Neuronal stem cell (in vitro differentiated cells): ENCODE results near the gene C19orf33.

Experiments used
- DNase-seq: peaks from one replicate; pipeline ENCODE4 v3.0.0-alpha.2; 2013; ENCODE audit warnings: low spot score
- H2AFZ ChIP-seq: one replicate; pipeline ENCODE4 v1.6.1; 2013; ENCODE audit warnings: mild to moderate bottlenecking, low read length, inconsistent platforms
- H2AK5ac ChIP-seq: 2 replicates; pipeline ENCODE4 v1.6.1; 2013; ENCODE audit warnings: low read depth, mild to moderate bottlenecking, inconsistent platforms, low read length, moderate library complexity, mixed read lengths
- H2BK120ac ChIP-seq: 2 replicates; pipeline ENCODE4 v1.6.1; 2013; ENCODE audit warnings: low read depth, mild to moderate bottlenecking, inconsistent platforms, low read length, moderate library complexity, mixed read lengths
- H2BK12ac ChIP-seq: one replicate; pipeline ENCODE4 v1.6.1; 2013; ENCODE audit warnings: low read length, inconsistent platforms
- H2BK15ac ChIP-seq: 2 replicates; pipeline ENCODE4 v1.6.1; 2013; ENCODE audit warnings: mild to moderate bottlenecking, low read length, inconsistent platforms, mixed read lengths
- H2BK5ac ChIP-seq: one replicate; pipeline ENCODE4 v1.6.1; 2013; ENCODE audit warnings: inconsistent platforms, mild to moderate bottlenecking, low read length, moderate library complexity
- H3K14ac ChIP-seq: one replicate; pipeline ENCODE4 v1.6.1; 2013; ENCODE audit warnings: low read length, inconsistent platforms
- H3K18ac ChIP-seq: 2 replicates; pipeline ENCODE4 v1.6.1; 2013; ENCODE audit warnings: low read length, inconsistent platforms
- H3K23ac ChIP-seq: 2 replicates; pipeline ENCODE4 v1.6.1; 2013; ENCODE audit warnings: low read depth, mild to moderate bottlenecking, mixed read lengths, low read length, inconsistent platforms; ENCODE audit not compliant: poor library complexity
- H3K27ac ChIP-seq: replicated peaks from 3 replicates; pipeline ENCODE4 v1.5.1; 2013; ENCODE audit warnings: low read length, inconsistent platforms
- H3K27me3 ChIP-seq, 3 experiments: 2 replicates each; pipeline ENCODE4 v1.6.1; 2013; ENCODE audit warnings: low read length in 3 of 3, mild to moderate bottlenecking in 2 of 3, inconsistent platforms in 1 of 3, low read depth in 1 of 3, mixed read lengths in 1 of 3, moderate library complexity in 1 of 3; ENCODE audit not compliant: control insufficient read depth in 3 of 3, insufficient read depth in 3 of 3
- H3K36me3 ChIP-seq, 2 donors: replicated peaks in 1 of 2; 2 replicates each; pipeline ENCODE4 v1.6.1; 2013; ENCODE audit warnings: low read length in 2 of 2; ENCODE audit not compliant: control insufficient read depth in 2 of 2, insufficient read depth in 2 of 2
- H3K4ac ChIP-seq: 2 replicates; pipeline ENCODE4 v1.6.1; 2013; ENCODE audit warnings: inconsistent platforms, mild to moderate bottlenecking, low read length, moderate library complexity
- H3K4me1 ChIP-seq, 2 donors: 1 replicate in 1 of 2; 2 replicates in 1 of 2; pipeline ENCODE4 v1.6.1; 2013; ENCODE audit warnings: low read length in 2 of 2, low read depth in 1 of 2; ENCODE audit not compliant: control insufficient read depth in 2 of 2, insufficient read depth in 1 of 2
- H3K4me2 ChIP-seq: one replicate; pipeline ENCODE4 v1.6.1; 2013; ENCODE audit warnings: mild to moderate bottlenecking, low read length, inconsistent platforms; ENCODE audit not compliant: insufficient read depth, poor library complexity, severe bottlenecking
- H3K4me3 ChIP-seq, 2 donors: 2 replicates each; pipeline ENCODE4 v1.5.1; 2013; ENCODE audit warnings: low read length in 2 of 2, mild to moderate bottlenecking in 2 of 2, inconsistent platforms in 1 of 2, moderate library complexity in 1 of 2
- H3K79me1 ChIP-seq: one replicate; pipeline ENCODE4 v1.6.1; 2013; ENCODE audit warnings: low read depth, mild to moderate bottlenecking, inconsistent platforms, low read length, moderate library complexity
- H3K9ac ChIP-seq: one replicate; pipeline ENCODE4 v1.6.1; 2013; ENCODE audit warnings: mild to moderate bottlenecking, low read depth, low read length, inconsistent platforms; ENCODE audit not compliant: poor library complexity
- H3K9me3 ChIP-seq, 2 donors: replicated peaks in 1 of 2; 2 replicates each; pipeline versions ENCODE3 to v1.6.1; 2013; ENCODE audit warnings: low read length in 2 of 2, mild to moderate bottlenecking in 2 of 2, inconsistent platforms in 1 of 2, low read depth in 1 of 2, mixed read lengths in 1 of 2, moderate library complexity in 1 of 2; ENCODE audit not compliant: control insufficient read depth in 2 of 2, insufficient read depth in 1 of 2
- H4K8ac ChIP-seq: one replicate; pipeline ENCODE4 v1.6.1; 2013; ENCODE audit warnings: low read depth, mild to moderate bottlenecking, inconsistent platforms, low read length, moderate library complexity
- H4K91ac ChIP-seq: one replicate; pipeline ENCODE4 v1.6.1; 2013; ENCODE audit warnings: low read length, low read depth, mild to moderate bottlenecking, inconsistent platforms; ENCODE audit not compliant: poor library complexity
- whole genome bisulfite sequencing, 2 donors: extraction: QIAGEN DNeasy Blood & Tissue Kit; methylation state at CpG; one replicate each; pipeline ENCODE4 v1.1.7; 2013; ENCODE audit warnings: missing lambda C conversion rate in 2 of 2, mixed read lengths in 1 of 2; ENCODE audit not compliant: insufficient read length in 2 of 2, insufficient replicate concordance in 1 of 2; ENCODE audit errors: extremely low coverage in 2 of 2; 5-methylcytosine and 5-hydroxymethylcytosine counted together

Gene C19orf33

GRCh38 chr19:38320969-38321339 is 16.9 kb downstream of the C19orf33 start:
- Histone ChIP-seq H4K91ac (no peak overlapping the region), H2BK5ac (no peak overlapping the region), H3K27ac (no peak overlapping the region), H3K4me2 (no peak overlapping the region), H2BK15ac (peak overlapping the region; percentile 77), H3K4me1 (peaks cover 2 to 5% of the 10 kb centered on the region in 2 donors), H3K14ac (no peak overlapping the region), H2AFZ (no peak overlapping the region), H3K9me3 (peaks cover 0 to 3% of the 10 kb centered on the region in 2 donors), H3K36me3 (no peaks in the 10 kb centered on the region), H3K79me1 (no peaks in the 10 kb centered on the region), H2BK120ac (no peak overlapping the region), H2BK12ac (no peak overlapping the region), H3K27me3 (peaks cover 12 to 75% (median 36%) of the 10 kb centered on the region in 3 experiments), H3K9ac (no peak overlapping the region), H4K8ac (no peak overlapping the region), H2AK5ac (peak overlapping the region; percentile 25), H3K4ac (no peak overlapping the region), H3K4me3 (no peak overlapping the region), H3K18ac (peak overlapping the region; percentile 37), H3K23ac (no peak overlapping the region)
- WGBS, 2 donors, result no CpG with 5 or more reads among the region's 3 CpGs
- DNase-seq, result no peak

- Histone ChIP-seq H3K9ac (no peak overlapping the region), H3K27ac (no peak overlapping the region), H4K8ac (no peak overlapping the region), H3K4me3 (no peak overlapping the region), H3K79me1 (no peaks in the 10 kb centered on the region), H2AFZ (peak overlapping the region; percentile 6), H2BK12ac (peak overlapping the region; percentile 12), H3K4me2 (no peak overlapping the region), H3K23ac (peak overlapping the region; percentile 48), H3K9me3 (peaks cover 0 to 3% of the 10 kb centered on the region in 2 donors), H2BK15ac (peak overlapping the region; percentile 77), H2AK5ac (no peak overlapping the region), H3K27me3 (peaks cover 12 to 80% (median 36%) of the 10 kb centered on the region in 3 experiments), H4K91ac (no peak overlapping the region), H3K4ac (no peak overlapping the region), H2BK120ac (no peak overlapping the region), H3K4me1 (peaks cover 2 to 5% of the 10 kb centered on the region in 2 donors), H3K18ac (no peak overlapping the region), H3K36me3 (no peaks in the 10 kb centered on the region), H2BK5ac (no peak overlapping the region), H3K14ac (no peak overlapping the region)
- no CpG with 5 or more reads among the region's 11 CpGs for WGBS, 2 donors
- DNase-seq, result no peak
Measured at GRCh38 chr19:38321646-38322196, 17.7 kb downstream of the C19orf33 start.

- Histone ChIP-seq H2BK15ac (no peak overlapping the region), H3K36me3 (no peaks in the 10 kb centered on the region), H3K4me2 (no peak overlapping the region), H3K4me3 (no peak overlapping the region), H2AFZ (no peak overlapping the region), H3K79me1 (no peaks in the 10 kb centered on the region), H2BK5ac (no peak overlapping the region), H4K91ac (no peak overlapping the region), H3K9me3 (peaks cover 0 to 3% of the 10 kb centered on the region in 2 donors), H3K27me3 (peaks cover 12 to 75% (median 29%) of the 10 kb centered on the region in 3 experiments), H3K27ac (no peak overlapping the region), H3K9ac (no peak overlapping the region), H2BK120ac (no peak overlapping the region), H3K4me1 (peaks cover 2 to 5% of the 10 kb centered on the region in 2 donors), H4K8ac (no peak overlapping the region), H3K4ac (no peak overlapping the region), H2AK5ac (no peak overlapping the region), H2BK12ac (no peak overlapping the region), H3K14ac (no peak overlapping the region), H3K18ac (no peak overlapping the region), H3K23ac (no peak overlapping the region)
- DNase-seq, result no peak
- no CpG with 5 or more reads among the region's 7 CpGs for WGBS, 2 donors
Measured at GRCh38 chr19:38323291-38323690, 19.2 kb downstream of the C19orf33 start.

- Histone ChIP-seq H3K4me2 (no peak overlapping the region), H3K36me3 (no peaks in the 10 kb centered on the region), H2BK15ac (no peak overlapping the region), H2BK120ac (no peak overlapping the region), H2BK5ac (no peak overlapping the region), H2BK12ac (no peak overlapping the region), H2AFZ (no peak overlapping the region), H4K91ac (no peak overlapping the region), H3K18ac (no peak overlapping the region), H2AK5ac (no peak overlapping the region), H3K9ac (no peak overlapping the region), H3K9me3 (peaks cover 0 to under 1% of the 10 kb centered on the region in 2 donors), H3K23ac (no peak overlapping the region), H3K27me3 (peaks cover 7 to 64% (median 19%) of the 10 kb centered on the region in 3 experiments), H3K79me1 (no peaks in the 10 kb centered on the region), H3K4ac (no peak overlapping the region), H3K27ac (no peak overlapping the region), H3K14ac (no peak overlapping the region), H4K8ac (no peak overlapping the region), H3K4me3 (no peak overlapping the region), H3K4me1 (peaks cover 1 to 2% of the 10 kb centered on the region in 2 donors)
- no peak for DNase-seq
- WGBS, 2 donors, result no CpG with 5 or more reads among the region's 4 CpGs
Measured at GRCh38 chr19:38324431-38324830, 20.4 kb downstream of the C19orf33 start.
